ENCODE data around the gene MSX1.

The MSX1 gene

DNA sequence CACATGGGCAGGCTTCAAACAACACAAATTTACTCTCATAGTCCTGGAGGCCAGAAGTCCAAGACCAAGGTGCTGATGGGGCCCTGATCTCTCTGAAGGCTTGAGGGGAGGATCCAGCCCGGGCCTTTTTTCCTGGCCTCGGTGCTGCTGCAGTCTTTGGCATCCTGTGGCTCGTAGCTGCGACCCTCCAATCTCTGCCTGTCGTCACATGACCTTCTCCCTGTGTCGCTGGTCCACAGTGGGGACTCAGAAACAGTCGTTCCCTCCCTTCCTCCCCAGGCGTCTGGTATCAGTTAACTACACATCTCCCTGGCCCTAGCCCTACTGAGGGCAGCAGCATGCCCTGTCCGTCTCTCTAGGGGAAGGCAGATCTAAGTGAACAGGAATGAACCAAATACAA is 19.1 kb upstream of the MSX1 start:
- DNase-seq (ENCODE audit: low read depth in 1 of 2, low spot score in 1 of 2): no peak

DNA sequence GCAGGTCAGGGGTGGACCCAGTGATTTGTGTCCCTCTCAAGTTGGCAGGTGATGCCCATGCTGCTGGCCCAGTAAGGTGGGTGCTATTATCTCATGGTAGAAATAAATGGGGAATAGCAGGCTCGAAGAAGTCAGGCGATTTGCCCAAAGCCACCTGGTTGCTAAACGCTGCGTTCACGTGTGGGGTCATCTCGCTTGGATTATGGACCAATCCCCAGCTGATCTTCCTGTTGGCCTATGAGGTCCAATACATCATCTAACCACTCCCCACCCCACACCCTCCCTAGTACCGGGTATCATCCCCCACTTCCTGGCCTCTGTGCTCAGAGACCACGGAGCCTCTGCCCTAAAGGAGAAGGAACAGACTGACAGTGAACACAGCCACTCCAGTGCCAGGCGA is 18.3 kb upstream of the MSX1 start:
- DNase-seq (ENCODE audit: low read depth in 1 of 2, low spot score in 1 of 2): no peak

DNA sequence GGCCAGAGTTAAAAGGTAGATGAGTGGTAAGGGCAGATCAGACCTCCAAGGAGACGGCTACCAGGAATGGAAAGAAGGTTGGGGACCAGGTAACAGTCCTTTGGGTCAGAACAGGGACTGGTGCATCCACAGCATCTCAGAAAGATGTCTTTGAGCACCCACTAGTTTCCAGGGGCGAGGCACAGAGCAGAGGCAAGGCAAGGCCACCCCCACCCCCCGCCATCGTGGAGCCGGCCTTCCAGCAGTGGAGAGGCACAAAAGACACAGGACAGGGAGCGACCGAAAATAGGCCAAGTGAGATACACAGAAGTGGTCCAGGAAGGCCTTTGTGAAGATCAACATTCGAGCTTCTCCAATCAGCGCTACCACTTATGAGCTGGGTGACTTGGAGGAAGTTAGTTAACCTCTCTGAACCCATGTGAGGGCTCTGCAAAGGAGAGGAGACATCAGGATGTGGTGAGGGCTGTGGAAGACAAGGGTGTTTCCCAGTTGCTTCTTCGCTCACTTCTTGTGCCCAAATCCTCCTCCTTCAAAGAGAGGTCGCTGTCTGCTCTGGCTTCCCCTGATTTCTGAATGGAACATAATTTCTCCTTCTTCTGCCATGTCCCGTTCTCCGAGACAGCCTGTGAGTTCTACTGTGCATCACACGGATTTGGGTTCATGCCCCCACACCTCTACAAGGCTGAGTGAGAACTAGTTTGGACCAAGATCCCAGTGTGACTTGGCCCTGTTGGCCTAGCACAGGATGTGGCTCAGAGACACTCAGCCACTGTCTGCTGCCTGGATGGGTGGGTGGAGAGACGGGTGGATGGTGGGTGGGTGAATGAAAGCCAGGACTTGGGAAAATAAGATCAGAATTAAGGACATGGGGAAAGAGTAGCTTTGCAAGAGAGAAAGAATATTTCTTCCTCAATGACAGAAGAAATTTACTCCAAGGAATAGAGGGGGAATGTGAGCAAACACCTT is 16.7 kb upstream of the MSX1 start:
- no peak for DNase-seq (ENCODE audit: low read depth in 1 of 2, low spot score in 1 of 2)

DNA sequence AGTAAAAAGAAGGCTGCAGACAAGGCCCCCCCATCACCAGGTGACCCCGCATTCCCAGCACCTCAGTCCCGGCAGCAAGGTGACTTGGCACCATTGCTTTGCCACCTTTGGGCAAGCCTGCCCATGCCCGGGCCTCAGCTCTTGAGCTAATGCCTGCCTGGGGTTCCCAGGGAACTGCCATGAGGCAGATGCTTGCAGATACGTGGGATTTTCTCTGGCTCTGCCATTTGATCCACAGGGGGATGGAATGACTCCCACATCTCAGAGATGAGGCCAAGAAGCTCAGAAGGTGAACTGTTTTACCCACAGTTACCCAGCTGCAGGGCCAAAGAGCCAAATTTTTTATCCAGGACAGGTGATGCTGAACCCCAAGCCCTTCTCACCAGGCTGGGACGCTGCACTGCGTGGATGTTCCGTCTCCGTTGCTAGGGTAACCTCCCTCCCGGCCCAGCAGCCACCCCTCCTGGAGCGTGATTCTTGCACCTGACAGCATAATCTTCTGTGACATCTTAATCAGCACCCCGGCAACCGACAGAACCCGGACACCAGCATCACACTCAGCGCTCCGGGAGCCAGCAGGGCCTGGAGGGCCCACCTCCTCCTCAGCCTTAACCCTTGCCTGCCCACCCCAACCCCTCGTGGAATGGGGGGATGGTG is 15.7 kb upstream of the MSX1 start:
- DNase-seq (ENCODE audit: low read depth in 1 of 2, low spot score in 1 of 2): no peak

DNA sequence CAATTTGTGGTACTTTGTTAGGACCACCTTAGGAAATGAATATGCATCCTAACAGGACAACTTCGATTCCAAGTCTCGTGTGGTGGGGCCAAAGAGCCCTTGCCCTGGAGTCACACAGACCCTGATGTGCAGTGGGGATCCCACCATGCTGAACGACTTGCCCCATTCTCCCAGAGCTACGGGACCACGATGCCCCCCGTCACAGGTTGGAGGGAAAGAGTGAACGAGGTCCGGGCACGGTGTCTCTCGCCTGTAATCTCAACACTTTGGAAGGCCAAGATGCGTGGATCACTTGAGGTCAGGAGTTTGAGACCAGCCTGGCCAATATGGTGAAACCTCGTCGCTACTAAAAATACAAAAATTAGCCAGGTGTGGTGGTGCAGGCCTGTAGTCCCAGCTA is 14.4 kb upstream of the MSX1 start:
- DNase-seq (ENCODE audit: low read depth in 1 of 2, low spot score in 1 of 2): no peak

DNA sequence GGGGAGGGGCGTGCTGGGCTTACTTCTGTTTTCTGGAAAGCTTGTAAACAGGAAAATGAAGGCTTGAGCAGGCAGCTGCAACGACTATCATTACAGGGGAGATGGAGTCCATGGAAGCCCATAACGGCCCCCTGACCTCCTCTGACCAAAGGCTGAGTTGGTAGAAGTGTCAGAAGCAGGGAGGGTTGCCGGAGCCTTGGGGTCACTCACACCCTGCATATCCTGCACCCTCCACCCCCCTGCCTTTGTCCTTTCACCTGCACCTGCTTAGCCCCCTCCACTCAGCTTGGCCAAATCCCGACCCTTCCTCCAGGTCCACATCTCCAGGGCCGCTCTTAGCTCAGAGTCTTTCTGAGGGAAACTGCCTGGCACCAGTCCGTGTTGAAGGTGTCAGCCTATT is 12.5 kb upstream of the MSX1 start:
- DNase-seq (ENCODE audit: low read depth in 1 of 2, low spot score in 1 of 2): no peak

DNA sequence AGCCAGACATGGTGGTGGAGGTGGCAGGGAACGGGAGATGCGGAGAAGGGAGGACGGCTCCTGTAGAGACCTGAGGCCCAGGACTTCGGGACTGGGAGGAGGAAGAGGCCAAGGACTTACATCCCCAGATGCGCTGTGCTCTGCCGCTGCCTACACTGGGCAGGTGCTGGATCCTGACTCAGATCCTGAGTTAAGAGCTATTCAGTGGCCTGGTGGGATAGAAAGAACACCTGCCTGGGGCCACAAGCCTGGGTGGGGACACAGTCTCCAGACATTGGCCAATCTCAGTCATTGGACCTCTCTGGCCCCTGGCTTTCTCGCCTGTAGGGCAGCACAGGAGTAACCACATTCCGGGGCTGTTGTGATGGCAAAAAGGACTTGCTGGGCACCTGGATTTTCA is 10.9 kb upstream of the MSX1 start:
- DNase-seq (ENCODE audit: low read depth in 1 of 2, low spot score in 1 of 2): no peak

DNA sequence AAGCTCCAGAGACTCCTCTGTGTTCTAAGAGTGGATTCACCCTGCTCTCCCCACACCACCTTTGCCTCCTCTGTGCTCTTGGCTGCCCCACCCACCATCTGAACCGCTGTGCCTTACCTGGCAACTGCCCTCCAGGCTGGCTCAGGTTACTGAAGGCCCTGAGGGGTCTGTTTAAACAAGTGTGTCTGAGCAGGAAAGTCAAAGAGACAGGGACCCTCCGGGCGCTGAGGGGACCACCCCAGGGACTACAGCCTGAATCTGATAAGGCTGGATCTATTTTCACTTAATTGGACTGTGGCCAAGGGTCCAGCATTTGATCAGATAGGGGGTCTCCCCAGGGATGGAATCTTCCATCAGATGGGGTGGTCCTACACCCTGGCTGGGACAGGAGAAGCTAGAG is 10.4 kb upstream of the MSX1 start:
- no peak for DNase-seq (ENCODE audit: low read depth in 1 of 2, low spot score in 1 of 2)

DNA sequence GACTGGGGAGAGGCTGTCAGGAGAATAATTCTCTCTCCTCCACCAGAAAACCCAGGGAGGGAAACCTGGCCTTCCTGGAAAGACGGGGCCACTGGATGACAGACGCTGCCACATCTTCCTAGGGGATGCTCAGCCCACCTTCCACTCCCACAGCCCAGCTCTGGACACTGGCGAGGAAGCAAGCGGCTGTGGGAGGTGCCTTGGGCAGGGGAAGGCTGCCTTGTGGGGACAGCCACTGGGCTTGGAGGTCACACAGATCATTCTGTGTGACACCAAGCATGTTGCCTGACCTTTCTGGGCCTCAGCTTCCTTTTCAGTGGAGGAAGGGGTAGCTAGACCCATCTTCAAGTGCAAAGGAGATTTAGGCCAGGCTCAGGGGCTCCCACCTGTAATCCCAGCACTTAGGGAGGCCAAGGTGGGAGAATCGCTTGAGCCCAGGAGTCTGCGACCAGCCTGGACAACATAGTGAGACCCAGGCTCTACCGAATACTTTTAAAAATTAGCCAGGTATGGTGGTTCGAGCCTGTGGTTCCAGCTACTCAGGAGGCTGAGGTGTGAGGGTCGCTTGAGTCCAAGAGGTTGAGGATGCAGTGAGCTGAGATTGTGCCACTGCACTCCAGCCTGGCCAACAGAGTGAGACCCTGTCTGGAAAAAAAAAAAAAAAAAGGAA is 9.8 kb upstream of the MSX1 start:
- DNase-seq (ENCODE audit: low read depth in 1 of 2, low spot score in 1 of 2): no peak

DNA sequence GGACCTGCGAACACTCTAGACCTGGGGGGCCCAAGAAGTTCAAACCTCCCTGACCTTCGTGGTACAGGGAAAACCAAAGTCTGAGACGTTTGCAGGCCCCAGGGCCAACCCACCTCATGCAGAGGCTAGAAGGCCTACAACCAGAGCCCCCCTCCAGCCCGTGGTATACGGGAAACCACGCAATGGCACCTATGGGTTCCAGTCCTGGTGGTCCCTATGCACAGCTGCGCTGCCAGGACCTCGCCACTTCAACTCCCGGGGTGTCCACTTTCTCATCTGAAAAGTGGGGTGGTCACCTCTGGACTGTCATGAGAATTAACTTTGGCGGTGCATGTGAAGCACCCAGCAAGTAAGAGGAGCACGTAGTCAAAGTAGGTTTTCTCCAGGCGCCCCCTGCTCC is 8.4 kb upstream of the MSX1 start:
- DNase-seq (ENCODE audit: low read depth in 1 of 2, low spot score in 1 of 2): no peak

DNA sequence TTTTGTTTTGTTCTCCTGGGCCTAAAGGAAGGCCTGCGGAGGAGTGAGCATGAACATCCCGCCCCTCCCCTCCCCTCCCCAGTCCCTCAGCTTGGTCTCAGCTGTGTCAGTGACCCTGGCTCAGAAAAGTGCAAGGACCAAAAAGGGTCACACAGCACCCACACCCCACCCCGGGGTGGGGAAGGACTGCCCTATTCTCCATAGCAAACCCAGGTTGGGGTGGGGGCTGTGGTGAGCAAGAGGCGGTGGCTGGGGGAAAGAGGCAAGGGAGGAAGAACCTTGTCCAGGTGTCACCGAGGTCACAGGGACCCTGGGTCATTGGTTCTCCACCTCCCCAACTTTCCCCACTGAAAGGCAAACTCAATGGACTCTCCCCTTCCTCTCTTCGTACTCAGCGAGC is 7.6 kb upstream of the MSX1 start:
- no peak for DNase-seq (ENCODE audit: low read depth in 1 of 2, low spot score in 1 of 2)

DNA sequence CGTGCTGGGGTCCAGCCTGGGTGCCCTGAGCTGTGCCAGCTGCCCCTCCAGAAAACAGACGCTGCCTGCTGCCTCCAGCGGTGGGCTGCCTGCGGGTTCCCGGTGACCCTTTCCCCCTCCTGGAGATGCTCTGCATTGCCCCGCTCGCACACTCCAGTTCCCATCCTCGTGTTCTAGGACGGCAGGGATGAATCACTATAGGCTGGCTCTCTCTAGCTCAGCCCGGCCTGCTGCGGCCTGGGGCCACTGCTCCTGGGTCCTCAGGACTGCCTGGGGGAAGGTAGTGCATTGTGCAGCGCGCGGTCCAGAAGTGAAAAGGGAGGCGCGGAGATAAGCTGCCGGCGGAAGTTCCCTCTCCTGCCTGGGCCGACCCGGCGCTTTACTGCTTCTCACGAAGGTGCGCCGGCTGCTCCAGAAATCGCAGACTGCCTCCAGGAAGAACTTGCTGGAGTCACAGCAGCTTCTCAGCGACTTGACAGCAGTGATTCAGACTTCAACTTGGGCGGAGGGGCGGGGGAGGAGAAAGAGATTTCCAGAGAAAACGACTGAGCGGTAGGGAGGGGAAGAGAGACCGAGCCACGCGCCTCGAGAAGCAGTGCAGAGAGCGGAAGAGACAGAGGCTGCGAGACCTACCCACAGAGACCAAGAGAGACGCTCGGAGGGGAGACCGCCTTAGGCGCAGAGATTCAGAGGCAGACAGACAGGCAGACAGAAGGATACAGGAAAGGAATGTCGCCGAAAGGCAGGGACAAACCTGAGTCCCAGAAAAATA is 6.7 kb upstream of the MSX1 start:
- no peak for DNase-seq (ENCODE audit: low read depth in 1 of 2, low spot score in 1 of 2)

DNA sequence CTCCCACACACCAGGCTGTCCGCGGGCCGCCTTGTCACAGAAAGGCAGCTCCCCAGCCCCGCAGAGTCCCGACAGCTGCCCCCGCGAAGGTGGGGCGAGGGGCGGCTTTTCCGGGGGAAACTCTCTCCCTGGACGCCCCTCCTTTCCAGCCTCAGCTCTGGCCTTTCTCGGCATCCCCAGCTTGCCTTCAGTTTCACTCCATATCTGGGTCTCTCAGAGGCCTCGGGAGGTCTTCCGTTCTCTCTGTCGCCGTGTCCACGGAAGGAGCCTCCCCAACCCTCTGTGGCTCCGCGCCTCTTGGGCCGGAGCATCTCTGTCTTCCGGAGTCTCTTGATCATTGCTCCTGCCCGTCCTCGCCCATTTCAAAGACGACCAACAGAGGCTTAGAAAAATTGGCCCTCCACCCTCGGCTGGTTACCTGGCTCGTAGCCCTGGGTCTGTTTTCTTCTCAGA is 6.1 kb upstream of the MSX1 start:
- no peak for DNase-seq (ENCODE audit: low read depth in 1 of 2, low spot score in 1 of 2)

DNA sequence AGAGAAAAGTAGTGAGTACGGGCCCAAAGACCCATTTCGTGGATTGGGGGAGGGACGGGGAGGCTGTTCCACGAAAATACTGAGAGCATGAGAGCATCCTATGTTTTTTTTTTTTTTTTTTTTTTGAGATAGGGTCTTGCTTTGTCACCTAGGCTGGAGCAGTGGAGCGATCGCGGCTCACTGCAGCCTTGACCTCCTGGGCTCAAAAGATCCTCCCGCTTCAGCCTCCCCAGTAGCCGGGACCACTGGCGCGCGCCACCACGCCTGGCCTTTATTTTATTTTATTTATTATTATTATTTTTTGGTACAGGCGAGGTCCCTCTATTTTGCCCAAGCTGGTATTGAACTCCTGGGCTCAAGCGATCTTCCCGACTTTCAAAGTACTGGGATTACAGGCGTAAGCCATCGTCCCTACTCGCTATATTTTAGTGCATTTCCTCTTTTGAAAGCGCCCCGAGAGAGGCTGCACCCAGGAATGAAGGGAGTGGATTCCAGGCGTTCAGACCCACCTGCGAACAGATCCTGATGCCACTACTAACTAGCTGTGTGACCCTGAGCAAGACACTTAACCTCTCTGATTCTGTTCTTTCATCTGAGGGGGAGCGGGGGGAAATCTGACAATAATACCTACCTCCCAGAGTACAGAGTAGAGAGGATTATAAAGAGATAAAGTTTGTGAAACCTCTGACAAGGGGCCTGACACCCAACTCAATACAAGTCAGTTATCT is 5.4 kb upstream of the MSX1 start:
- no peak for DNase-seq (ENCODE audit: low read depth in 1 of 2, low spot score in 1 of 2)

DNA sequence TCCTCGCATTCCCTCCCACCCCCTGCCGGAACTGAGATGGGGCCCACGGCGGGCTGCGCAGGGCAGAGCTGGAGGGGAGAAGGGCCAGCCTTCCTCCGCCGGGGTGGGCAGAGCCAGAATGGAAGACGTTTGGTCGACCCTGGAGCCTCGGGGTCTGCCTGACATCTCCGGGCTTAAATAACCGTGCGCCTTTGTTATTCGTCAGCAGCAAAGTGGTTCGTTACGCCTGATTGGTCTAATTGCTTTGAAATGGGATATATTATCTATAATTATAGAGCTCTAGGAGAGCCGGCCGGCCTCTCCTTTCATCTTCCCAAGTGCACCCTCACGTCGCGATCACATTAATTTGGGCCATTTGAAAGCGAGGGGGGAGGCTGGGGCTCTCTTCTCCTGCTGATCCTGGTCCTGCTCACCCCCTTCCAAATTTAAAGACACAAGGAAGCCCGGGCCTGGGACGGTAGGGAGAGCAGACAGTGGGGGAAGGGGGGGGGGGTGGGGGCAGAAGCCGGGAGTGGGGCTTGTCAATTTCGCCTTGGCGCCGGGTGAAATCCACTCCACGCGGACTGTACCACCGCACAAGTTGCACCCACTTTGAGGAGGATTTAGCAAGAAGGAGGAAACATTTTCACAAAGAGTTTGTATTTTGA is 4.7 kb upstream of the MSX1 start:
- no peak for DNase-seq (ENCODE audit: low read depth in 1 of 2, low spot score in 1 of 2)

DNA sequence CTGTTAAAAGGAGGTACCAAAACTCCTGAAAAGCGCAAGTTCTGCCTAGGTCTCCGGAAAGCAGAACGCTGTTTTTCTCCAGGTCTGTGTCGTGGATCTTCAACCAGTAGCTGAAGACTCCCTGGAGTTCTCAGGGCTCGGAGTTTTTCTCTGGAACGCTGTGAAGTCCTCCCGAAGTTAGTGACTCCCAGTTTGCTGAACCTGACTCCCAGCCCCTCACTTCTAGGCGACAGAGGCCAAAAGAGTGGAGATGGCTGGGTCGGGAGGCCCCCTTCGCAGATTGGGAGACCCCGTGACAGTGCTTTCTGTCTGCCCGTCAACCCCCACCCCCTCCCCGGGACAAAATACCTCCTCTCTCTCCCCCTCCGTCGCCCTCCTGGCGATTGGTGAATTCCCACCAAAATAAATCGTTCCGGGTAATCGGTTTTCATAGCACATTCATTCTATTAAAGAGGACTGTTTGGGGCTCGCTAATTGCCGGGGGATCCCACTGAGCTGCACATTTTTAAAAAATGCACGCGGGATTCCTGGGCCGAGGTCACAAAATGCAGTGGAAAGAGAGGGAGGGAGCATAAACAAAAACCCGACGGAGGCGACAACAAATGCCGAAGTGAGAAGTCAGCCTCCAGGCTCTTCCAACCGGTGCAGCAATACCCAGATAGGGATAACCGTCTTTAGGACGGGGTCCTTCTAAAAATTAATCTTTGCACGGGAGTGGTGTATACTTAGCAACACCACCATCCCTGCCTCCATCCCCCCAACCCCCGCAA is 4.0 kb upstream of the MSX1 start:
- no peak for DNase-seq (ENCODE audit: low read depth in 1 of 2, low spot score in 1 of 2)

DNA sequence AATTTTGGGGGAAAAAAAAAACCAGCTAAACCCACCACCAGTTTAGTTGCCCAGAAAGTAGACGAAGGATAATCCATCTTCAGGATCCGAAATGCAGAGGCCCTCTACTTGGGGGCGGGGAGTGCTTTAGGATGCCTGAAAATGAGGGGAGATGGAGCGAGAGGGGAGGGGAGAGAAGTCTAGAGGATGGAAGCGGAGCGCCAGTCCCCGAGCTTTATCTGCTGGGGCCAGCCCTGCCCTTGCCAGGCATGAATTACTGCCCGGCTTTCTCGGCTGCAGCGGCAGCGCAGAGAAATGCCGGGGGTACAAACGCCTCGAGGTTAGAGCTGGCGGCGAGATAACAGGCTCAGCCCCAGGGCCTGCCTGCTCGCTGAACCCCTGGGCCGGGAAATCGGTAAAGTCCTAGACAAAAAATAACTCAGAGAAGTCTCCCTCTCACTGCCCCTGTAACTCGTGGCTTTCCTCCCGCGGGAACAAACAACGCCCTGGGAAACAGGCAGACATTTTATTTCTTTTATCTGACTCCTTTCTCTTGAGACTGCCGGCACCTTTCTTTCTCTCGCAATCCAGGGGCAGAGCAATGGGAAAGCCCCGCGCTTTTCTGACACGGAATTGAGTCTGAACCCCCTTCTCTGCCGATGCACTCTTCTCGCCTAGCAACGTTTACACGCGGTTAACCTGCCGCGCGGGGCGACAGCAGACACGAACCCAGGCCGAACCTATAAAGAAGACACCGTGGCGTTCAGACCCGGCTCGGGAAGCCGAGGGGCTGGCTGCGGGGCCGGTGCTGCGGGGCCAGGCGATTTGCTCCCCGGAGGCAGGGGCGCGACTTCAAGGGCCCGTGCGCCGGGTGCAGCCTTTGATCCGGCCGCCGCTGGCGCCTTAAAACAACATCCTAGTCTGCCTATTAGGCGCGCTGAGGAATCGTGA is 3.1 kb upstream of the MSX1 start:
- no peak for DNase-seq (ENCODE audit: low read depth in 1 of 2, low spot score in 1 of 2)

Data from activated T-helper 1 cell treated with anti-CD3 and anti-CD28 coated beads, Interleukin-2, amount 50 U/mL, for 16 hours (primary cell).